HG03196 (cell line): ENCODE results near the gene THRAP3.

Source experiments
- ATAC-seq: cut with Tn5 transposase; IDR thresholded peaks from one replicate; pipeline ENCODE4 v1.9.1; 2021; ENCODE audit not compliant: unreplicated experiment

THRAP3 gene

DNA sequence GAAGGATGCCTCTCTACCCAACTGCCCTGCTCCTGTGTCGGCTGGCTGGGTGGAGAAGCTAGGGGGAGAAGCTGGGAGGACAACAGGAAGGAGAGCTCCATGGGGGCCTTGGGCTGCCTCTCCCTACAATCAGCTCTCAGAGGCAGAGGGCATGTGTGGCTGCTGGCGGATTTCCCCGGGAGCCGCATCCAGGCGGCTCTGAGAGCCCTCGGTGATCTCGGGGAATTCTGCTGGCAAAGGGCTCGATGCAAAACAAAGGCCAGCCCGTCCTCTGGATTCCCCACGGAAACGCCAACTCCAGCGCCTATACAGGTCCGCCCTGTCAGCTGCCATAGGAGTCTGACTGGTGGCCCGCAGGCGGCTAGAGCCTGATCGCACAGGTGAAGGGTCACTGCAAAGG lies 125.6 kb downstream of the THRAP3 start:
- ATAC-seq, result no peak

DNA sequence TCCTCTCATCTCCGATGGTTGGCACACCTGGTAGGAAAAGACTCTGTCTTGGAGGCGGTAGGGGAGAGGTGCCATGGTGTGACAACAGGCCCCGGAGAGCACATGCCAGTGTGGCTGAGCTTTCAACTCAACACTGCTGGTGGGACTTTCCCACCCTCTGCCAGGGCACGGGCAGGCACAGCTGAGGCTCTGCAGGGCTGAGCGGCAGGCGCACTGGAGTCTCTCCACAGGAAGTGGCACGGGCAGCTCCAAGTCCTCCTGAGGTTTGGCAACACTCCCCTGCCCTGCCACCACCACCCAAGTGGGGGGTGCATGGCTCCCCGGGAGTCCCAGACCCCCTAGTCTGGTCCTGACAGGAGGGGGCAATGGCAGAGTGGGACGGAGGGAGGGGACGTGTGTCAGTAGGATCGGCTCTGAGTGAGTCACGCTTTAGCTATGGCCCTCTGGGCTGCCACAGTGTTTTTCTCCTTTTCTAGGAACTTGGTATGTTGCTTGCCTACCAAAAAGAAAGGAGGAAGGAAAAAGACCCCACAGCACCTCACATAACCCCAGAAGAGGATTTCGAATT lies 126.5 kb downstream of the THRAP3 start:
- no peak for ATAC-seq

DNA sequence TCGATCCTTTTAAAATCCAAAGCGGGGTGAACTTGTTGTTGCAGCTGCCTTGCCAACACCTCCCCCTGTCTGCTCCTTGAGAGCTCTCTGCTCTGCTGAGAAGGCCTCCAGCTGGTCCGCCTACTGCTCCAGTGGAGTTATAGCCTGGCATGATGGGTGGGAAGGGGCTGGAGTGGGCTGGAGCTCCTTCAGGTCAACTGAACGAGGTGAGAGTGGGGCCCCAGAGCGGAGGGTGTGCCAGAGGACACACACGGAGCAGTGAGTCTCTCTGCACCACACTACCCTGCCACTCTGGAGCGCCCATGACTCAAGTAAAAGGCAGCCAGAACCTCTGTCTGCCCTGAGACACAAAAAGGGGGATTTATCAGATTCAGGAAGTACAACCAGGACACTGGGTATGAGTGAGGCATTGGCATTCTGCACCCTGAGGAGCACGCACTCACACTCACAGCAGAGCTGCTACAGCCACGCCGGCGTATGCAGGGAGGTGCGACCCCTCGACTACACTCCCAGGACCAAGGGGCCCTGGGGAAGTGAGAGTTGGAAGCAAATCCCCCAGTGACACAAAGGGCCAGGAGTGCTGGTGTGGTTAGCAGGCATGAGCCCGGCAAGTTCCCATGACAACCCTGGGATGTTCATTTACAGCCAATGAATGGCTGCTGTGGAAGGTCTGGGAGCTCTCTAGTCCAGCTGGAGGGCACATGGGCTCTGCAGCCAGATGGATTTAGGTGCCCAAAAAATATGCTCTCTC lies 127.2 kb downstream of the THRAP3 start:
- no peak for ATAC-seq

DNA sequence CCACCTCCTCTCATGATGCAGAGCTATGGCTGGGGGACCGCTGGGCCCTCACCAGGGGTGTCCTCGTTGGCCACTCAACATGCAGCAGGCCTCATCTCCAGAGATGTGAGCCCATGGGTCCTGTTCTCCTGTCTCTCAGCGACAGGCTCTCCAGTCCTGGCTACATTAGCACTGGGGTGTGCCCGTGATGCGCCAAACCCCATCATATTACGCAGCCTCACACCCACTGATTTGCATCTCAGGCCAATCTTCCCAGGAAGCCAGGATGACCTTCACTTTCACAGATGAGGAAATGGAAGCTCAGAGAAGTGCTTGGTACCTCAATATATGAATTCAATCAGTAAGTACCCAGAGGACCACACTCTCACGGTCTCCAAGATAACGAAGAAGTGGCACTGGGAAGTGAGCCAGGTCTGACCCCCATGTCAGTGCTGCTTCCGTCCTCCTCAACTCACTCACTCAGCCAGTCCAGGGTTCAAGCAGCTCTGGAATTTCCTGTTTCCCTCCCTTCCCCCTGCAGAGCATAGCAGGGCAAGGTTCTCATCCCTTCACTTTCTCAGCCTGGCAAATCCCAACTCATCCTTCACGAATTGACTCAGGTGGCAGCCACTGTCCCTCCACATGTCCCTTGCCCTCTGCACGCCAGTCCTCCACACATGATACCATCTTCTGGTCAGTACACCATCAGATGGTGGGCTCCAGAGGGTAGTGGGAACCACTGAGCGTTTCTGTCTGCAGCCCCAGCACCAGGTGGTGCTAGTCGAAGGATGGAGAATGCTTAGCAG lies 128.1 kb downstream of the THRAP3 start:
- no peak for ATAC-seq

DNA sequence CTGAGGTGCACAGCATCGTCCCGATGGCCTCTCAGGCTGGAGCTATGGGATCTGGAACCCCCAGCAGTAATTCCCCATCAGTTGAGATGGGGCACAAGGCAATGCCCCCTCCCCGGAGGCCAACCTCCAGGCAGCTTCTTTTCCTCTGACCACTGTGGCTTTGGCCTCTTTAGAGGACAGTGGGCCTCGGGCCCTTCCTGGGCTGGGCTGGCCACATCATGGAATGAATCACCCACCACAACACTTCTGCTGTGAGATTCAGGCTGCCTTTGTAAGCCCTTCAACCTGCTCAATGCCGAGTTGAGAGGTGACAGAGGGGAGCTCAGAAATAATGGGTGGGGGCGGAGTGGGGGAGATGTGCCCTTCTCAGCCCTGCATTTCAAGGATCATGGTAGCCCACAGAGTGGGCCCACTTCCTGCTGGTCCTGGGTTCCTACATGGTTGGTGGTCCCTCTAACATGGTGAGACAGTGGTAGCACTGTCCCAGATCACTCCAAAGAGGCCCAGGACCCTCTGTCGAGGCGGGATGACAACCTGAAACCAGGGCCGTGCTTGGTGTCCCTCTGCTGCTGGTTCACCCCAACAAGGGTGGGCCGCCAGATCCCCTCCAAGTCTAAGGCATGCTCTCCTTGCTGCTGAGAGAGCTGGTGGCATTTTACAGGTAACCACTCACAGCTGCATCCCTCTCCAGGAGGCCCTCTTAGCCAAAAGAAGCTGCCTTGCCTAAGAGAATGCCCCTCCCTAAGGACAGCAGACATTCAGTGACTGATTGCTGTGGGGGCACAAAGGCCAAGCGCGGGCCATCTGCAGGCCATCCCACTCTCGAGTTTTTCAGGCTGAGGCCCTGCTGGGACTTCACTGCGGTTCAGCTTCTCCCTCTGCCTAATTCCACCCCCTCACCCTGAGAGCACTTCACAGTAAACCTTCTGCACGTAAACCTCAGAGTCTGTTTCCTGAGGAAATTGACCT lies 129.0 kb downstream of the THRAP3 start:
- ATAC-seq, result no peak

DNA sequence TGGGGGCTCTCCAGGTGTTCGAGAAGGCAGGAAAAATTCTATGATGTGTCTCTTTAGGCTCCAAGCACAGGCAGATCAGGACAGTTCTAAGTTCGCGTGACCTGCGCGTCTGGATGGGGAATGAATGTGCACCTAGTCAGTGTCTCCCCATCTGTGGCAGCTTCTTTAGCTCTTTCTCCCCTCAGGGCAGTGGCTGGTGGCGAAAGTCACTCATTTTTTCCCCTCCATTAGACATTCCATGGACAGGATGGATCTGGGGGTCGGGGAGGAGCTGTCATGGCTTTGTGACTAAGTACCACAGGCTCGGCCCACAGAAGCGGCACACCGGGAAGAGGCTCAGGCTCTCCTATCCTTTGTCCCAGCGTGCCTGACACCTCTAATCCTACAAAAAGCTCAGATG lies 130.2 kb downstream of the THRAP3 start:
- ATAC-seq, result no peak
